Glomerular visceral epithelial cell (primary cell): ENCODE measurements around the gene ZNF536.
"Not testable (repeated sequence)": the region's sequence is repeated elsewhere in the genome, so short reads cannot be mapped to it uniquely, and the experiment has no call there.

ENCODE experiments used
- DNase-seq: peaks from one replicate; pipeline ENCODE4 v3.0.0-alpha.2; 2016; ENCODE audit errors: extremely low spot score

ZNF536 gene

GRCh38 chr19:30388327-30388726 is 16.1 kb downstream of the ZNF536 start:
- no peak for DNase-seq

- no peak for DNase-seq
Measured at GRCh38 chr19:30388819-30389218, 16.6 kb downstream of the ZNF536 start.

- no peak for DNase-seq
Measured at GRCh38 chr19:30390356-30390988, 18.3 kb downstream of the ZNF536 start.

- DNase-seq, result no peak
Measured at GRCh38 chr19:30391052-30391451, 18.9 kb downstream of the ZNF536 start.

- DNase-seq, result no peak
Measured at GRCh38 chr19:30391554-30392551, 19.7 kb downstream of the ZNF536 start.

GRCh38 chr19:30393046-30393445 is 20.9 kb downstream of the ZNF536 start:
- DNase-seq, result no peak

- DNase-seq, result no peak
Measured at GRCh38 chr19:30393729-30394480, 21.7 kb downstream of the ZNF536 start.

- no peak for DNase-seq
Measured at GRCh38 chr19:30394481-30395151, 22.4 kb downstream of the ZNF536 start.

- DNase-seq, result no peak
Measured at GRCh38 chr19:30395283-30395682, 23.1 kb downstream of the ZNF536 start.

- not testable (repeated sequence) for DNase-seq
Measured at GRCh38 chr19:30398539-30398938, 26.4 kb downstream of the ZNF536 start.

GRCh38 chr19:30401956-30402355 is 29.8 kb downstream of the ZNF536 start:
- no peak for DNase-seq

GRCh38 chr19:30402436-30403202 is 30.4 kb downstream of the ZNF536 start:
- no peak for DNase-seq

- no peak for DNase-seq
Measured at GRCh38 chr19:30403203-30403985, 31.2 kb downstream of the ZNF536 start.

GRCh38 chr19:30406220-30407067 is 34.3 kb downstream of the ZNF536 start:
- DNase-seq, result no peak

GRCh38 chr19:30407068-30407709 is 35.0 kb downstream of the ZNF536 start:
- no peak for DNase-seq

GRCh38 chr19:30408734-30409301 is 36.6 kb downstream of the ZNF536 start:
- DNase-seq, result no peak

- DNase-seq, result no peak
Measured at GRCh38 chr19:30411714-30412113, 39.5 kb downstream of the ZNF536 start.

GRCh38 chr19:30416375-30416774 is 44.2 kb downstream of the ZNF536 start:
- no peak for DNase-seq
